Measurements from ENCODE around the gene KRT28.

KRT28 gene

DNA sequence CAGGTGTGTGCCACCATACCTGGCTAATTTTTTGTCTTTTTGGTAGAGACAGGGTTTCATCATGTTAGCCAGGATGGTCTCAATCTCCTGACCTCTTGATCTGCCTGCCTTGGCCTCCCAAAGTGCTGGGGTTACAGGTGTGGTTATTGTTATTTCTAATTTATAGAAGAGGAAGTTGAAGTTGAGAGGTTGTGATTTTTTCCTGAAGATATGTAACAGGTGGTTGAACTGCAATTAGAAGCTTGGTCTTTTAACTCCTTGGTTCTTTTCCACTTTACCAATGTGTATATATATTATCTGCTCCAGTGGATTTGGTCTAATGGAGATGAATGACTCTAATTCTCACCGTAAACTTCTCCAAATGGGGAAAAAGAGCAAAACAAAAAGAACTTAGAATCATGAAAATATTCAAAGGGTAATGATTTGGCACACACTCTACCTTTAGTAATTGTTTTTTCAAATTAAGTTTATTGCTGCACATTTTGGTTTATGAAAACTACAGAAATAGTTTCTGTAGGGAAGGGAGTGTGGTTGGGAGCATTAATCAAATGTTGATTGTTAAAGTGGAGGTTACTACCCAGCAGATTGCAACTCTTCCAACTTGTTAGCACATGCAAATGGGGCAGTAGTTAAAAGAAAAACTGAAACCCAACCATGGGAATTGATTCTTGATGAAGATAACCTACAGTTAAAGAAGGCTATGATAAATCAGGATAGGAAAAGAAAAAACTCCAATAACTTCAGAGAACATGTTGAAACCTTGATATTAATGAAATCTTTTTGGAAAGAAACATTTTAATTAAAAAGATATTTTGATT is 24.5 kb upstream of the KRT28 start:
- peaks cover 25% of the 10 kb centered on the region for H3K36me3 ChIP-seq (ENCODE audit: insufficient read depth, insufficient read length, low read length)
- H3K4me1 ChIP-seq (ENCODE audit: insufficient read depth, insufficient read length), result no peaks in the 10 kb centered on the region
- no peak overlapping the region for H3K9ac ChIP-seq (ENCODE audit: insufficient read length, low read depth)
- no peak overlapping the region for H3K4me3 ChIP-seq (ENCODE audit: insufficient read length, low read depth)
- H3K27me3 ChIP-seq (ENCODE audit: insufficient read depth, insufficient read length), result no peaks in the 10 kb centered on the region
- TF ChIP-seq YY1 (IDR thresholded peaks at IDR 0.05; ENCODE audit: insufficient read depth, insufficient read length) (no peak), SUZ12 (IDR thresholded peaks at IDR 0.05; ENCODE audit: extremely low read depth, insufficient read depth, insufficient read length) (no peak), ZNF274 (IDR thresholded peaks at IDR 0.05; ENCODE audit: low read depth, low read length) (no peak)
- no peak for DNase-seq (ENCODE audit: low read depth, low spot score)
- H3K9me3 ChIP-seq (ENCODE audit: insufficient read depth, low read length), result no peaks in the 10 kb centered on the region

DNA sequence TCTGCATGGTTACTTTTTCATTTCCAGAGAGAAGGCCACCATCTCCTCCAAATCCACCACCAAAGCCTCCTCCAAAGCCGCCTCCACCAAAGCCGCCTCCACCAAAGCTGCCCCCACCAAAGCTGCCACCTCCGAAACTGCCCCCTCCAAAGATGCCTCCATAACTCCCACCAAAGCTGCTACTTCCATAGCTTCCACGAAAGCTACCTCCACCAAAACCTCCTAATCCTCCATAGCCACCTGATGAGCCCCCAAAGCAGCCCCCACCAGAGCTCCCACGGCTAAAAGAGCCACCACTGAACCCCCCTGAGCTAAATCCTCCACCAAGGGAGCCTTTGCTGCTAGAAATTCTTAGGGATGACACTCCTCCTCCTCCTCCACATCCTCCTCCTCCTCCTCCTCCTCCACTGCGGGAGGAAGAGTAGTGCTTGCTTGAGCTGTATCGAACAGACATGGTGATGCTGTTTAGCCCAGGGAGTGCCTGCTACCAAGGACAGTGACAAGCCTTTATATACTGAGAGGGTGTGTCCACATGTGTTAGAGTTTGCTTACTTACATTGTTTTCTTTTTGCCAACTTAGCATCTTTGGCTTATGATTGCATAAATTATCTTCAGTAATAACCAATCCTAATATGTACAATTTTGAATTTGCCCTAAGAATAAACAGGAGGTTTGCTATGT is 22.5 kb upstream of the KRT28 start, which contains the start of gene KRT10:
Gene KRT10, minus strand, starts transcription at position 483 of the 681 bp plus-strand sequence. Its CDS starts 29 bp downstream, at position 454.
- H3K4me1 ChIP-seq (ENCODE audit: insufficient read depth, insufficient read length), result no peaks in the 10 kb centered on the region
- H3K27me3 ChIP-seq (ENCODE audit: insufficient read depth, insufficient read length), result no peaks in the 10 kb centered on the region
- no peak for TF ChIP-seq ZNF274 (IDR thresholded peaks at IDR 0.05; ENCODE audit: low read depth, low read length)
- no peak for TF ChIP-seq SUZ12 (IDR thresholded peaks at IDR 0.05; ENCODE audit: extremely low read depth, insufficient read depth, insufficient read length)
- TF ChIP-seq YY1 (IDR thresholded peaks at IDR 0.05; ENCODE audit: insufficient read depth, insufficient read length), result no peak
- no peak for DNase-seq (ENCODE audit: low read depth, low spot score)
- no peaks in the 10 kb centered on the region for H3K9me3 ChIP-seq (ENCODE audit: insufficient read depth, low read length)
- H3K9ac ChIP-seq (ENCODE audit: insufficient read length, low read depth), result no peak within 1 kb of the TSS
- peaks cover 30% of the 10 kb centered on the region for H3K36me3 ChIP-seq (ENCODE audit: insufficient read depth, insufficient read length, low read length)
- H3K4me3 ChIP-seq (ENCODE audit: insufficient read length, low read depth), result no peak within 1 kb of the TSS

DNA sequence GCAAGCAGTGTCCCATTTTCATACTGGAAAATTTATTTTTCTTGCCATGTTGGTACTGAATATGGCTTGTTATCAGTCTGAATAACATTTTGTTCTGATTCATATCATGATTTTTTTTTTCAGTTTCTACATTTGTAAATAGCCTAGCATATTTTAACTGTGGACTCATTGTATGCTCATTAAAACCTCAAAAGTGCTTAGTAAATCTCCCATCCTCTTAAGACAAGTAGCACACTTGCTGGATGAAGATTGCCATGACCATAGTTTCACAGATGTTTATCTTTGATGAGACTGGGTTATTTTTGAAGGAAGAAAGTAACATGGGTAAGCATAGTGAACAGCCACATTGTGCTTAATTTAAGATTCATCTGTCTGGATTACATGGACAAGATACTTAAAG is 21.8 kb upstream of the KRT28 start:
- Histone ChIP-seq H3K9ac (ENCODE audit: insufficient read length, low read depth) (no peak overlapping the region), H3K9me3 (ENCODE audit: insufficient read depth, low read length) (no peaks in the 10 kb centered on the region), H3K4me1 (ENCODE audit: insufficient read depth, insufficient read length) (no peaks in the 10 kb centered on the region), H3K27me3 (ENCODE audit: insufficient read depth, insufficient read length) (no peaks in the 10 kb centered on the region), H3K4me3 (ENCODE audit: insufficient read length, low read depth) (no peak overlapping the region), H3K36me3 (ENCODE audit: insufficient read depth, insufficient read length, low read length) (peaks cover 37% of the 10 kb centered on the region)
- no peak for TF ChIP-seq ZNF274 (IDR thresholded peaks at IDR 0.05; ENCODE audit: low read depth, low read length)
- no peak for TF ChIP-seq YY1 (IDR thresholded peaks at IDR 0.05; ENCODE audit: insufficient read depth, insufficient read length)
- DNase-seq (ENCODE audit: low read depth, low spot score), result no peak

DNA sequence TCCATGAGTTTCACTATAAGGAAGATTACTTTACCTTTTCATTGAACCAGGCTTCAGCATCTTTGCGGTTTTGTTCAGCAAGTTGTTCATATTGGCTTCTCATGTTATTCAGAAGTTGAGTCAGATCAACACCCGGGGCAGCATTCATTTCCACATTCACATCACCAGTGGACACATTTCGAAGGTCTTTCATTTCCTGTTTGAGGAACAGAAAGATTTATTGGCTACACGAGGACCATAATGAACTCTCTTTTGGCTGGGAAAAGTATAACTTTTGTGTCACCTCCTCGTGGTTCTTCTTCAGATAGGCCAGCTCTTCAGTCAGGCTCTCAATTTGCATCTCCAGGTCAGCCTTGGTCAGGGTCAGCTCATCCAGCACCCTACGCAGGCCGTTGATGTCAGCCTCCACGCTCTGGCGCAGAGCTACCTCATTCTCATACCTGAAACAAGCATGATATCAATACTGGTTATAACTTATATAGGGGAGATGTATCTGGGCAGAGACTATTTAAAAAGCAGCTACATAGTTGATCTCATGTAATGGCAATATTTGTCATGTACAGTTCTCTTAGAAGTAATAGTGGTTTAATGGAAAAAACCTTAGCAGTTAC is 20.6 kb upstream of the KRT28 start:
- TF ChIP-seq SUZ12 (IDR thresholded peaks at IDR 0.05; ENCODE audit: extremely low read depth, insufficient read depth, insufficient read length) (no peak), YY1 (IDR thresholded peaks at IDR 0.05; ENCODE audit: insufficient read depth, insufficient read length) (no peak), ZNF274 (IDR thresholded peaks at IDR 0.05; ENCODE audit: low read depth, low read length) (no peak)
- Histone ChIP-seq H3K9me3 (ENCODE audit: insufficient read depth, low read length) (no peaks in the 10 kb centered on the region), H3K4me3 (ENCODE audit: insufficient read length, low read depth) (peak overlapping the region; percentile 76), H3K27me3 (ENCODE audit: insufficient read depth, insufficient read length) (no peaks in the 10 kb centered on the region), H3K36me3 (ENCODE audit: insufficient read depth, insufficient read length, low read length) (peaks cover 37% of the 10 kb centered on the region), H3K9ac (ENCODE audit: insufficient read length, low read depth) (no peak overlapping the region), H3K4me1 (ENCODE audit: insufficient read depth, insufficient read length) (no peaks in the 10 kb centered on the region)
- DNase-seq (ENCODE audit: low read depth, low spot score), result no peak

DNA sequence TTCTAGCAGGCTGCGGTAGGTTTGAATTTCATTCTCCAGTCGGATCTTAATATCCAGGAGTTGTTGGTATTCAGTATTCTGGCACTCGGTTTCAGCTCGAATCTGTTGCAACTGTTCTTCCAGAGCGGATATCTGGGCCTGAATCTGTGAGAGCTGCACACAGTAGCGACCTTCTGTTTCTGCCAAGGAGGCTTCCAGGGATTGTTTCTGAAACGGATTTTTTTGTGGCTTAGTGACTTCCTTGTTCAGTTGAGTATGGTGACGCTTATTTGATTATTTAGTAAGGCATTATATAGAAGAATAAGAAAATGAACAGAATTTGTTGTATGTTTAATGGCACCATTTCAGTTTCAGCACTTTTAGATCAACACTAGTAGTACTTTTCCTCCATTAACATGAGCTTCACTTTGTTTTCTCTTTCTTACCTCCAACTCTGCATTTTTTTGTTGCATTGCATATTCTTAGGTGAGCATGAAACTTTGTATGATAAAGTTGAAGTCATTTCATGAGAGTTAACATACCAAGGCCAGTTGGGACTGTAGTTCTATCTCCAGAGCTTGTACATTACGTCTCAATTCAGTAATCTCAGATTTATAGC is 19.9 kb upstream of the KRT28 start:
- TF ChIP-seq SUZ12 (IDR thresholded peaks at IDR 0.05; ENCODE audit: extremely low read depth, insufficient read depth, insufficient read length), result no peak
- TF ChIP-seq YY1 (IDR thresholded peaks at IDR 0.05; ENCODE audit: insufficient read depth, insufficient read length), result no peak
- no peak for TF ChIP-seq ZNF274 (IDR thresholded peaks at IDR 0.05; ENCODE audit: low read depth, low read length)
- peaks cover 37% of the 10 kb centered on the region for H3K36me3 ChIP-seq (ENCODE audit: insufficient read depth, insufficient read length, low read length)
- no peaks in the 10 kb centered on the region for H3K9me3 ChIP-seq (ENCODE audit: insufficient read depth, low read length)
- H3K27me3 ChIP-seq (ENCODE audit: insufficient read depth, insufficient read length), result no peaks in the 10 kb centered on the region
- peak overlapping the region; percentile 85 for H3K9ac ChIP-seq (ENCODE audit: insufficient read length, low read depth)
- DNase-seq (ENCODE audit: low read depth, low spot score), result no peak
- H3K4me3 ChIP-seq (ENCODE audit: insufficient read length, low read depth), result peak overlapping the region; percentile 76
- H3K4me1 ChIP-seq (ENCODE audit: insufficient read depth, insufficient read length), result no peaks in the 10 kb centered on the region

- Histone ChIP-seq H3K36me3 (ENCODE audit: insufficient read depth, insufficient read length, low read length) (peaks cover 37% of the 10 kb centered on the region), H3K4me1 (ENCODE audit: insufficient read depth, insufficient read length) (no peaks in the 10 kb centered on the region), H3K9ac (ENCODE audit: insufficient read length, low read depth) (peak overlapping the region; percentile 85), H3K4me3 (ENCODE audit: insufficient read length, low read depth) (peak overlapping the region; percentile 76), H3K27me3 (ENCODE audit: insufficient read depth, insufficient read length) (no peaks in the 10 kb centered on the region), H3K9me3 (ENCODE audit: insufficient read depth, low read length) (no peaks in the 10 kb centered on the region)
- TF ChIP-seq YY1 (IDR thresholded peaks at IDR 0.05; ENCODE audit: insufficient read depth, insufficient read length) (no peak), ZNF274 (IDR thresholded peaks at IDR 0.05; ENCODE audit: low read depth, low read length) (no peak), SUZ12 (IDR thresholded peaks at IDR 0.05; ENCODE audit: extremely low read depth, insufficient read depth, insufficient read length) (no peak)
- peak; percentile 54 for DNase-seq (ENCODE audit: low read depth, low spot score)
Measured at GRCh38 chr17:40818733-40819527, 19.2 kb upstream of the KRT28 start.

Measured in NT2/D1 (cell line).